Activated B cell treated with CpG ODN at 0.5 μM for 24 hours (primary cell): ENCODE data around the gene TWF2. TPM values are rescaled to one million over a fixed set of nuclear protein-coding genes. Genes with fewer than 3 reads are reported as not detected.

Source experiments
- ATAC-seq: fragments of 200-7000 bp; cut with Tn5 transposase; one replicate; pipeline ENCODE4 v1.10.0; 2021; ENCODE audit warnings: low read depth, mild to moderate bottlenecking, moderate library complexity
- CTCF ChIA-PET: fragments of 350-600 bp; sonication (Branson Sonifier 250); formaldehyde crosslinking; loops from one replicate; lab custom pipeline; 2021; ENCODE audit warnings: antibody characterized with exemption; lab: Charles Lee
- POLR2A ChIA-PET: fragments of 350-600 bp; sonication (Branson Sonifier 250); formaldehyde crosslinking; loops from one replicate; lab custom pipeline; 2021; ENCODE audit warnings: antibody characterized with exemption; lab: Charles Lee
- DNase-seq: peaks from one replicate; pipeline ENCODE4 v3.0.0; 2022
- H3K27ac Mint-ChIP-seq: one replicate; pipeline ENCODE4 v1.8.0; 2020; ENCODE audit warnings: mixed read lengths
- H3K27me3 Mint-ChIP-seq: one replicate; pipeline ENCODE4 v1.8.0; 2021; ENCODE audit warnings: mixed read lengths
- H3K36me3 Mint-ChIP-seq: one replicate; pipeline ENCODE4 v1.8.0; 2021; ENCODE audit warnings: low read depth, mixed read lengths
- H3K4me1 Mint-ChIP-seq: one replicate; pipeline ENCODE4 v1.8.0; 2021; ENCODE audit warnings: mixed read lengths
- H3K4me3 Mint-ChIP-seq: one replicate; pipeline ENCODE4 v1.8.0; 2020; ENCODE audit warnings: mild to moderate bottlenecking, mixed read lengths
- H3K9me3 Mint-ChIP-seq: one replicate; pipeline ENCODE4 v1.8.0; 2020; ENCODE audit warnings: mixed read lengths
- CTCF ChIP-seq: fragments of 200-600 bp; IDR thresholded peaks from one replicate; pipeline ENCODE4 v1.8.0; 2022; ENCODE audit warnings: antibody characterized with exemption, mild to moderate bottlenecking
- intact Hi-C: fragments of 100-400 bp; cut with micrococcal nuclease; formaldehyde crosslinking; loops from one replicate; pipeline ENCODE4 v1.15.1; 2024
- total RNA-seq: library from RNA; stranded (reverse); gene quantifications from 2 replicates; pipeline ENCODE4 v1.2.3, GENCODE V29; 2022

TWF2 gene
- total RNA-seq, 1 donor from 2014 or later: 74.1 TPM

GRCh38 chr3:52197842-52198625 is 40.9 kb downstream of the TWF2 start, which contains the start of gene ALAS1:
ALAS1 (plus strand) TSS chr3:52198160; CDS start chr3:52199242, 1,082 bp downstream.
- TF ChIP-seq CTCF: no peak
- POLR2A ChIA-PET: interaction anchor here (0.6 to 2.0 kb wide), 5 partner anchors 22 to 202 kb away, joined by 3 to 8 read pairs (median 3); partner anchors contain the start of genes POC1A, RPL29 and TLR9
- DNase-seq: peak; percentile 98
- peak within 1 kb of the TSS; percentile 87 for H3K27ac Mint-ChIP-seq
- no peaks in the 10 kb centered on the region for H3K9me3 Mint-ChIP-seq
- peak within 1 kb of the TSS; percentile 97 for H3K4me3 Mint-ChIP-seq
- H3K4me1 Mint-ChIP-seq: peaks cover 38% of the 10 kb centered on the region
- CTCF ChIA-PET: interaction anchor here (1.5 kb wide), 1 partner anchor 141 kb away, joined by 3 read pairs; no protein-coding TSS in a partner anchor
- no peaks in the 10 kb centered on the region for H3K27me3 Mint-ChIP-seq
- intact Hi-C loops: loop anchor here (1.0 to 2.0 kb wide), 3 partner anchors 27 to 141 kb away; partner anchors contain the start of genes DUSP7, POC1A and TLR9
- ATAC-seq: peak; percentile 96
- peaks cover 34% of the 10 kb centered on the region for H3K36me3 Mint-ChIP-seq

- peak overlapping the region; percentile 97 for H3K4me3 Mint-ChIP-seq
- TF ChIP-seq CTCF: no peak
- H3K36me3 Mint-ChIP-seq: peaks cover 28% of the 10 kb centered on the region
- ATAC-seq (no peak), DNase-seq (no peak)
- intact Hi-C loops: loop anchor here (1.0 kb wide), 1 partner anchor 43 kb away; the partner anchor contains the start of gene POC1A
- ChIA-PET CTCF (interaction anchor here (1.5 kb wide), 1 partner anchor 141 kb away, joined by 3 read pairs; no protein-coding TSS in a partner anchor), POLR2A (interaction anchor here (0.6 to 2.0 kb wide), 6 partner anchors 23 to 201 kb away, joined by 3 to 8 read pairs (median 4); partner anchors contain the start of genes DUSP7, POC1A, RPL29 and TLR9)
- H3K27me3 Mint-ChIP-seq: no peaks in the 10 kb centered on the region
- peak overlapping the region; percentile 87 for H3K27ac Mint-ChIP-seq
- peaks cover 35% of the 10 kb centered on the region for H3K4me1 Mint-ChIP-seq
- no peaks in the 10 kb centered on the region for H3K9me3 Mint-ChIP-seq
These were observed 41.5 kb downstream of the TWF2 start for GRCh38 chr3:52197499-52197841.

- CTCF ChIA-PET: interaction anchor here (1.5 kb wide), 1 partner anchor 142 kb away, joined by 3 read pairs; no protein-coding TSS in a partner anchor
- Mint-ChIP-seq H3K27ac (peak overlapping the region; percentile 87), H3K36me3 (peaks cover 25% of the 10 kb centered on the region), H3K4me1 (peaks cover 31% of the 10 kb centered on the region), H3K9me3 (no peaks in the 10 kb centered on the region), H3K4me3 (no peak overlapping the region), H3K27me3 (no peaks in the 10 kb centered on the region)
- no peak for TF ChIP-seq CTCF
- no peak for DNase-seq
- intact Hi-C loops: loop anchor here (1.0 kb wide), 1 partner anchor 43 kb away; the partner anchor contains the start of gene POC1A
- POLR2A ChIA-PET: interaction anchor here (0.6 to 2.0 kb wide), 5 partner anchors 23 to 201 kb away, joined by 3 to 8 read pairs (median 4); partner anchors contain the start of genes DUSP7, RPL29 and TLR9
- no peak for ATAC-seq
These were observed 42.0 kb downstream of the TWF2 start for GRCh38 chr3:52196977-52197376.

- no peak for TF ChIP-seq CTCF
- Mint-ChIP-seq H3K27ac (no peak overlapping the region), H3K4me3 (no peak overlapping the region), H3K27me3 (no peaks in the 10 kb centered on the region), H3K4me1 (peaks cover 24% of the 10 kb centered on the region), H3K9me3 (no peaks in the 10 kb centered on the region), H3K36me3 (peaks cover 17% of the 10 kb centered on the region)
- no peak for ATAC-seq
- intact Hi-C loops: no loop called here
- ChIA-PET POLR2A (interaction anchor here (2.0 kb wide), 1 partner anchor 200 kb away, joined by 5 read pairs; the partner anchor contains the start of gene RPL29), CTCF (no interaction called here)
- no peak for DNase-seq
These were observed 43.1 kb downstream of the TWF2 start for GRCh38 chr3:52195823-52196331.

GRCh38 chr3:52195291-52195597 is 43.7 kb downstream of the TWF2 start:
- intact Hi-C loops: no loop called here
- TF ChIP-seq CTCF: no peak
- Mint-ChIP-seq H3K27me3 (no peaks in the 10 kb centered on the region), H3K36me3 (peaks cover 14% of the 10 kb centered on the region), H3K4me1 (peaks cover 23% of the 10 kb centered on the region), H3K27ac (no peak overlapping the region), H3K9me3 (no peaks in the 10 kb centered on the region), H3K4me3 (no peak overlapping the region)
- ChIA-PET POLR2A (interaction anchor here (0.6 kb wide), 1 partner anchor 38 kb away, joined by 4 read pairs; no protein-coding TSS in a partner anchor), CTCF (no interaction called here)
- ATAC-seq (no peak), DNase-seq (no peak)
